Measurements from ENCODE around the gene AP2A1. TPM values are rescaled to one million over a fixed set of nuclear protein-coding genes. Genes with fewer than 3 reads are reported as not detected.

Gene AP2A1
- total and polyA plus RNA-seq, 2 donors (not counting 1 experiment from before 2014, with no cell fraction given), result 48.4 to 56.9 TPM

DNA sequence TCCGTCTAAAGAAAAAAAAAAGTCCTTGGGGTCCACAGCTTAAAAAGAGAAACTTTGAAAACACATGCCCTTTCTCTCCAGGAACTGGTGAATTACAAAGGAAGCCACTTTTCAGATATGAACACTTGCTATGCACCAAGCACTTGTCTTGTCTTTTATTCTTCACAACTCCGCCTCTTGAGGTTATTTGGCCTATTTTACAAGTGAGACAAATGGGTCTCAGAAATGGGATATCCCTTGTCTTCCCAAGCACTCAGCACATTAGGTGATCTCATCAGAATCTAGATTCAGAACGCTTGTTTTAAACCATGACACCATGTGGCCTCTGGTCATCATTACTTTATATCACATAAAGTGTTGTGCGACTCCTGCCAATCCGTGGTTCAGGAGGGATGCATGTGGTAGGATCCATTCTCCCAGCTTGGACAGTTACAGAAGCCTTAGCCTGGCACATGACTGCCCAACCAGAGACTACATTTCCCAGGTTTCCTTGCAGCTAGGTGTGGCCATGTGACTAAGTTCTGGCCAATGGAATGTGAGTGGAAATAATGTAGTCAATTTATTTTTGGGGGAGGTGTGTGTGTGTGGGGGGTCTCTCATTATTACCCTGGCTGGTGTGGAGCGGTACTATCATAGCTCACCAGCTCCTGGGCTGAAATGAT, 17.6 kb upstream of the AP2A1 start:
- POLR2A ChIA-PET, result no interaction called here
- ATAC-seq (ENCODE audit: low read depth), result no peak
- TF ChIP-seq, protein P1, sequence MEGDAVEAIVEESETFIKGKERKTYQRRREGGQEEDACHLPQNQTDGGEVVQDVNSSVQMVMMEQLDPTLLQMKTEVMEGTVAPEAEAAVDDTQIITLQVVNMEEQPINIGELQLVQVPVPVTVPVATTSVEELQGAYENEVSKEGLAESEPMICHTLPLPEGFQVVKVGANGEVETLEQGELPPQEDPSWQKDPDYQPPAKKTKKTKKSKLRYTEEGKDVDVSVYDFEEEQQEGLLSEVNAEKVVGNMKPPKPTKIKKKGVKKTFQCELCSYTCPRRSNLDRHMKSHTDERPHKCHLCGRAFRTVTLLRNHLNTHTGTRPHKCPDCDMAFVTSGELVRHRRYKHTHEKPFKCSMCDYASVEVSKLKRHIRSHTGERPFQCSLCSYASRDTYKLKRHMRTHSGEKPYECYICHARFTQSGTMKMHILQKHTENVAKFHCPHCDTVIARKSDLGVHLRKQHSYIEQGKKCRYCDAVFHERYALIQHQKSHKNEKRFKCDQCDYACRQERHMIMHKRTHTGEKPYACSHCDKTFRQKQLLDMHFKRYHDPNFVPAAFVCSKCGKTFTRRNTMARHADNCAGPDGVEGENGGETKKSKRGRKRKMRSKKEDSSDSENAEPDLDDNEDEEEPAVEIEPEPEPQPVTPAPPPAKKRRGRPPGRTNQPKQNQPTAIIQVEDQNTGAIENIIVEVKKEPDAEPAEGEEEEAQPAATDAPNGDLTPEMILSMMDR (IDR thresholded peaks at IDR 0.05), result no peak
- no peak for TF ChIP-seq EZH2 (IDR thresholded peaks at IDR 0.05; ENCODE audit: borderline replicate concordance, insufficient read depth, low read depth, low read length, poor library complexity, severe bottlenecking)

DNA sequence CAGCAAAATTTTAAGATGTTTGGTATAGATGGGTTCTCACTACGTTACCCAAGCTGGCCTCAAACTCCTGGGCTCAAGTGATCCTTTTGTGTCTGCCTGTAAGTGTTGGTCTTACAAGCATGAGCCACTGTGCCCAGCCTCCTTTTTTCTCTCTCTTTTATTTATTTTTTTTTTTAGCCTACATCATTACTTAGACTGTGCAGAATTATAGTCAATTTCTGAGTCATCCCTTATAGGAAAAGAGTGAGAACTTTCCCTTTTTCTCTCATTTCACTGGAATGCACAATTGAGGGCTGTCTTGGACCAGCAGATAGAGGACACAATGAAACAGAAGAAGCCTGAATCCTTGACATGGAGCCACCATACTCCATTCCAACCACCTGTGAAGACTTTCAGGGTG, 17.0 kb upstream of the AP2A1 start:
- Histone ChIP-seq H3K27me3 (replicated peaks in 1 of 4; ENCODE audit: control extremely low read depth in 1 of 4, control insufficient read depth in 3 of 4, insufficient read depth in 4 of 4, low read length in 3 of 4) (no peaks in the 10 kb centered on the region), H3K27ac (ENCODE audit: low read length in 2 of 2) (no peak overlapping the region), H3K79me2 (ENCODE audit: control insufficient read depth, insufficient read depth, low read length) (no peaks in the 10 kb centered on the region), H3K9ac (ENCODE audit: low read length) (no peak overlapping the region), H3K36me3 (replicated peaks in 1 of 2; ENCODE audit: control extremely low read depth in 1 of 2, control insufficient read depth in 1 of 2, extremely low read depth in 1 of 2, insufficient read depth in 2 of 2, low read length in 1 of 2) (no peaks in the 10 kb centered on the region), H3K4me1 (ENCODE audit: control insufficient read depth in 2 of 2, insufficient read depth in 2 of 2, low read length in 2 of 2) (no peaks in the 10 kb centered on the region), H3K9me3 (ENCODE audit: control extremely low read depth in 1 of 3, control insufficient read depth in 2 of 3, insufficient read depth in 1 of 3, low read length in 2 of 3) (peaks cover 0 to 19% (median 0%) of the 10 kb centered on the region in 3 donors), H2AFZ (ENCODE audit: insufficient read depth, low read depth, low read length, poor library complexity, severe bottlenecking) (no peak overlapping the region), H3K4me2 (replicated peaks; ENCODE audit: low read depth, low read length, poor library complexity, severe bottlenecking) (no peak overlapping the region), H4K20me1 (ENCODE audit: control insufficient read depth, insufficient read depth, low read length, poor library complexity, severe bottlenecking) (no peaks in the 10 kb centered on the region), H3K4me3 (ENCODE audit: control extremely low read depth in 1 of 5, extremely low read depth in 1 of 5, insufficient read depth in 1 of 5, low read depth in 2 of 5, low read length in 4 of 5) (no peak overlapping the region)
- H3K9me3 Mint-ChIP-seq (ENCODE audit: insufficient read depth), result peaks cover 2% of the 10 kb centered on the region
- no peaks in the 10 kb centered on the region for H3K27me3 Mint-ChIP-seq
- H3K27ac Mint-ChIP-seq, result no peak overlapping the region
- DNase-seq (no peak), ATAC-seq (ENCODE audit: low read depth) (no peak)
- ChIA-PET CTCF (interaction anchor here (0.7 kb wide), 1 partner anchor 641 kb away, joined by 4 read pairs; no protein-coding TSS in a partner anchor), POLR2A (interaction anchor here (0.7 kb wide), 1 partner anchor 12 kb away, joined by 3 read pairs; no protein-coding TSS in a partner anchor)
- no peak overlapping the region for H3K4me3 Mint-ChIP-seq
- intact Hi-C loops (cut with micrococcal nuclease), result no loop called here
- WGBS (ENCODE audit: insufficient coverage), result no CpG with 5 or more reads among the region's 1 CpG
- no peaks in the 10 kb centered on the region for H3K4me1 Mint-ChIP-seq
- TF ChIP-seq EZH2 (IDR thresholded peaks at IDR 0.05; ENCODE audit: borderline replicate concordance, insufficient read depth, low read depth, low read length, poor library complexity, severe bottlenecking), result no peak
- TF ChIP-seq, protein P1 (IDR thresholded peaks at IDR 0.05), result no peak

More for the DNA sequence above, 17.6 kb upstream of the AP2A1 start:
- intact Hi-C loops (cut with micrococcal nuclease), result no loop called here
- H3K4me3 ChIP-seq (ENCODE audit: control extremely low read depth in 1 of 5, extremely low read depth in 1 of 5, insufficient read depth in 1 of 5, low read depth in 2 of 5, low read length in 4 of 5), result no peak overlapping the region
- no peak overlapping the region for H3K4me3 Mint-ChIP-seq
- WGBS (ENCODE audit: insufficient coverage), result 100% methylated on average over 2 of the region's 6 CpGs
- H3K9ac ChIP-seq (ENCODE audit: low read length), result no peak overlapping the region
- H3K9me3 Mint-ChIP-seq (ENCODE audit: insufficient read depth), result peaks cover 2% of the 10 kb centered on the region
- H3K4me1 ChIP-seq (ENCODE audit: control insufficient read depth in 2 of 2, insufficient read depth in 2 of 2, low read length in 2 of 2), result no peaks in the 10 kb centered on the region
- H3K27ac ChIP-seq (ENCODE audit: low read length in 2 of 2), result no peak overlapping the region
- H3K27me3 Mint-ChIP-seq, result no peaks in the 10 kb centered on the region
- H3K36me3 ChIP-seq (replicated peaks in 1 of 2; ENCODE audit: control extremely low read depth in 1 of 2, control insufficient read depth in 1 of 2, extremely low read depth in 1 of 2, insufficient read depth in 2 of 2, low read length in 1 of 2), result no peaks in the 10 kb centered on the region
- H3K79me2 ChIP-seq (ENCODE audit: control insufficient read depth, insufficient read depth, low read length), result no peaks in the 10 kb centered on the region
- H2AFZ ChIP-seq (ENCODE audit: insufficient read depth, low read depth, low read length, poor library complexity, severe bottlenecking), result no peak overlapping the region
- peaks cover 0 to 19% (median 0%) of the 10 kb centered on the region in 3 donors for H3K9me3 ChIP-seq (ENCODE audit: control extremely low read depth in 1 of 3, control insufficient read depth in 2 of 3, insufficient read depth in 1 of 3, low read length in 2 of 3)
- no peak overlapping the region for H3K27ac Mint-ChIP-seq
- no peak for DNase-seq
- no peaks in the 10 kb centered on the region for H4K20me1 ChIP-seq (ENCODE audit: control insufficient read depth, insufficient read depth, low read length, poor library complexity, severe bottlenecking)
- no peaks in the 10 kb centered on the region for H3K27me3 ChIP-seq (replicated peaks in 1 of 4; ENCODE audit: control extremely low read depth in 1 of 4, control insufficient read depth in 3 of 4, insufficient read depth in 4 of 4, low read length in 3 of 4)
- H3K4me2 ChIP-seq (replicated peaks; ENCODE audit: low read depth, low read length, poor library complexity, severe bottlenecking), result no peak overlapping the region
- CTCF ChIA-PET, result interaction anchor here (0.7 kb wide), 1 partner anchor 640 kb away, joined by 4 read pairs; no protein-coding TSS in a partner anchor
- no peaks in the 10 kb centered on the region for H3K4me1 Mint-ChIP-seq
